MM.1S (cell line): ENCODE measurements around the gene POFUT1.
"Not testable (repeated sequence)": the region's sequence is repeated elsewhere in the genome, so short reads cannot be mapped to it uniquely, and the experiment has no call there.

ENCODE experiments used
- DNase-seq: peaks from one replicate; pipeline ENCODE4 v3.0.0-alpha.2; 2015
- H2AFZ ChIP-seq: fragments of 300-600 bp; sonication (generic); 2 replicates; pipeline ENCODE4 v1.6.0; 2016; ENCODE audit warnings: antibody characterized with exemption, low read length
- H3F3A ChIP-seq: fragments of 300-600 bp; sonication (generic); 2 replicates; pipeline ENCODE4 v1.6.1; 2016; ENCODE audit warnings: mild to moderate bottlenecking, antibody characterized with exemption, low read length, moderate library complexity, mixed read lengths; ENCODE audit not compliant: insufficient read depth
- H3K27ac ChIP-seq: fragments of 300-600 bp; sonication (generic); 2 replicates; pipeline ENCODE4 v1.5.1; 2016; ENCODE audit warnings: mild to moderate bottlenecking, low read length
- H3K27me3 ChIP-seq: fragments of 300-600 bp; sonication (generic); replicated peaks from 2 replicates; pipeline ENCODE4 v1.6.0; 2016; ENCODE audit warnings: low read length; ENCODE audit not compliant: insufficient read depth
- H3K36me3 ChIP-seq: fragments of 300-600 bp; sonication (generic); replicated peaks from 2 replicates; pipeline ENCODE4 v1.6.1; 2016; ENCODE audit warnings: mild to moderate bottlenecking, low read length, mixed read lengths; ENCODE audit not compliant: insufficient read depth
- H3K4me1 ChIP-seq: fragments of 300-600 bp; sonication (generic); 2 replicates; pipeline ENCODE4 v1.6.1; 2016; ENCODE audit warnings: low read length, mixed read lengths
- H3K4me2 ChIP-seq: fragments of 300-600 bp; sonication (generic); 2 replicates; pipeline ENCODE4 v1.6.0; 2016; ENCODE audit warnings: low read depth, low read length
- H3K4me3 ChIP-seq: fragments of 300-600 bp; sonication (generic); 2 replicates; pipeline ENCODE4 v1.5.1; 2016; ENCODE audit warnings: low read length, mixed read lengths
- H3K79me2 ChIP-seq: fragments of 300-600 bp; sonication (generic); 2 replicates; pipeline ENCODE4 v1.6.1; 2016; ENCODE audit warnings: mixed run types, low read length, mixed read lengths
- H3K9ac ChIP-seq: fragments of 300-600 bp; sonication (generic); 2 replicates; pipeline ENCODE4 v1.6.1; 2016; ENCODE audit warnings: low read length, mixed read lengths
- H3K9me2 ChIP-seq: fragments of 300-600 bp; sonication (generic); replicated peaks from 2 replicates; pipeline ENCODE4 v1.6.1; 2016; ENCODE audit warnings: mild to moderate bottlenecking, low read length, mixed read lengths; ENCODE audit not compliant: insufficient read depth
- H3K9me3 ChIP-seq: fragments of 300-600 bp; sonication (generic); replicated peaks from 2 replicates; pipeline ENCODE4 v1.6.1; 2016; ENCODE audit warnings: mild to moderate bottlenecking, low read length, mixed read lengths; ENCODE audit not compliant: insufficient read depth
- H4K20me1 ChIP-seq: fragments of 300-600 bp; sonication (generic); 2 replicates; pipeline ENCODE4 v1.6.1; 2016; ENCODE audit warnings: mild to moderate bottlenecking, low read length, moderate library complexity, mixed read lengths; ENCODE audit not compliant: insufficient read depth
- EZH2 ChIP-seq: fragments of 300-600 bp; sonication (generic); optimal IDR thresholded peaks from 2 replicates; pipeline ENCODE3; 2017; ENCODE audit warnings: low read depth, mild to moderate bottlenecking, antibody characterized with exemption, low read length, mixed read lengths
- EZH2phosphoT487 ChIP-seq: fragments of 300-600 bp; sonication (generic); IDR thresholded peaks from 2 replicates; pipeline ENCODE4 v1.6.1; 2018; ENCODE audit warnings: antibody characterized with exemption, low read length
- TF ChIP-seq, protein P1 (sequence below): fragments of 300-600 bp; sonication (generic); IDR thresholded peaks from 2 replicates; pipeline ENCODE4 v1.5.1; 2016; ENCODE audit warnings: antibody characterized with exemption, low read length, mixed read lengths

POFUT1 gene

GRCh38 chr20:32195581-32195980 lies 12.1 kb upstream of the POFUT1 start:
- H3K4me2 ChIP-seq, result no peak overlapping the region
- no peaks in the 10 kb centered on the region for H3K27me3 ChIP-seq
- no peak overlapping the region for H2AFZ ChIP-seq
- no peaks in the 10 kb centered on the region for H3F3A ChIP-seq
- H3K4me1 ChIP-seq, result no peaks in the 10 kb centered on the region
- peaks cover 30% of the 10 kb centered on the region for H3K79me2 ChIP-seq
- no peaks in the 10 kb centered on the region; the same call in 1 of the 2 replicates for H4K20me1 ChIP-seq
- H3K9ac ChIP-seq, result no peak overlapping the region
- H3K36me3 ChIP-seq, result peaks cover 6% of the 10 kb centered on the region
- DNase-seq, result no peak
- no peaks in the 10 kb centered on the region for H3K9me2 ChIP-seq
- no peaks in the 10 kb centered on the region for H3K9me3 ChIP-seq
- H3K27ac ChIP-seq, result no peak overlapping the region
- TF ChIP-seq EZH2phosphoT487 (no peak), EZH2 (no peak)
- TF ChIP-seq, protein P1, sequence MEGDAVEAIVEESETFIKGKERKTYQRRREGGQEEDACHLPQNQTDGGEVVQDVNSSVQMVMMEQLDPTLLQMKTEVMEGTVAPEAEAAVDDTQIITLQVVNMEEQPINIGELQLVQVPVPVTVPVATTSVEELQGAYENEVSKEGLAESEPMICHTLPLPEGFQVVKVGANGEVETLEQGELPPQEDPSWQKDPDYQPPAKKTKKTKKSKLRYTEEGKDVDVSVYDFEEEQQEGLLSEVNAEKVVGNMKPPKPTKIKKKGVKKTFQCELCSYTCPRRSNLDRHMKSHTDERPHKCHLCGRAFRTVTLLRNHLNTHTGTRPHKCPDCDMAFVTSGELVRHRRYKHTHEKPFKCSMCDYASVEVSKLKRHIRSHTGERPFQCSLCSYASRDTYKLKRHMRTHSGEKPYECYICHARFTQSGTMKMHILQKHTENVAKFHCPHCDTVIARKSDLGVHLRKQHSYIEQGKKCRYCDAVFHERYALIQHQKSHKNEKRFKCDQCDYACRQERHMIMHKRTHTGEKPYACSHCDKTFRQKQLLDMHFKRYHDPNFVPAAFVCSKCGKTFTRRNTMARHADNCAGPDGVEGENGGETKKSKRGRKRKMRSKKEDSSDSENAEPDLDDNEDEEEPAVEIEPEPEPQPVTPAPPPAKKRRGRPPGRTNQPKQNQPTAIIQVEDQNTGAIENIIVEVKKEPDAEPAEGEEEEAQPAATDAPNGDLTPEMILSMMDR, result no peak
- no peak overlapping the region for H3K4me3 ChIP-seq

DNA sequence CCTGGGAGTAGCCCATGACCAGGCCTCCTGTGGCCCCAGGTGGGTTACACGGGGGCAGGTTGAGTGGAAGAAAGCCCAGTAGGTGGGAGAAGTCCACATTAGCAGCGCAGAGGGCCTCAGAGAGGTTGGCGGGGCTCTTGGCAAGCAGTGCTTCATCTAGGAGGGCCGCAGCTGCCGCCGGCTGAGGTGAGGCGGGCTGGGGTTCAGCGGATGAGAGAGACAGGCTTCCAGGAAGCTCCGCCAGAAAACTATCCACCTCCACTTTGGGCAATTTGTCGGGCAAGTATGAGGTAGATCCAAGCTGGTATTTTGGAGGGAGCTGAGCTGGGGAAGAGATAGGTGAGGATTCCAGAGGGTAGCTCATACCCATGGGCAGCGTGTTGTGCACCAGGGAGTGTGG lies 11.1 kb upstream of the POFUT1 start:
- H3K9ac ChIP-seq, H3K4me2 ChIP-seq, H3K36me3 ChIP-seq, H3K27me3 ChIP-seq, H3K4me1 ChIP-seq, H3K9me3 ChIP-seq, DNase-seq, H3K9me2 ChIP-seq, H3K4me3 ChIP-seq, H4K20me1 ChIP-seq, H2AFZ ChIP-seq, H3F3A ChIP-seq, H3K27ac ChIP-seq: not testable (repeated sequence)
- peaks cover 40% of the 10 kb centered on the region for H3K79me2 ChIP-seq

GRCh38 chr20:32197136-32197535 lies 10.5 kb upstream of the POFUT1 start:
- not testable (repeated sequence) for H3K9me3 ChIP-seq, H3K4me3 ChIP-seq, H3K27me3 ChIP-seq, DNase-seq, H3K9ac ChIP-seq, H3K4me1 ChIP-seq, H3K4me2 ChIP-seq, H3K9me2 ChIP-seq, H4K20me1 ChIP-seq, H3F3A ChIP-seq, H2AFZ ChIP-seq, H3K27ac ChIP-seq, H3K36me3 ChIP-seq
- H3K79me2 ChIP-seq, result peaks cover 45% of the 10 kb centered on the region

- Histone ChIP-seq H3K4me2 (no peak overlapping the region), H4K20me1 (peaks cover under 1% of the 10 kb centered on the region; the same call in 1 of the 2 replicates)
- TF ChIP-seq EZH2 (no peak), EZH2phosphoT487 (no peak)
- TF ChIP-seq, protein P1, result no peak
These were observed 8.7 kb upstream of the POFUT1 start for GRCh38 chr20:32199006-32199405.

More at GRCh38 chr20:32199006-32199405, 8.7 kb upstream of the POFUT1 start:
- H3K9ac ChIP-seq, result no peak overlapping the region
- DNase-seq, result no peak
- no peak overlapping the region for H3K4me3 ChIP-seq
- no peaks in the 10 kb centered on the region for H3K4me1 ChIP-seq
- no peaks in the 10 kb centered on the region for H3F3A ChIP-seq
- H2AFZ ChIP-seq, result no peak overlapping the region
- no peak overlapping the region for H3K27ac ChIP-seq
- no peaks in the 10 kb centered on the region for H3K9me3 ChIP-seq
- H3K27me3 ChIP-seq, result no peaks in the 10 kb centered on the region
- H3K9me2 ChIP-seq, result no peaks in the 10 kb centered on the region
- H3K36me3 ChIP-seq, result peaks cover 9% of the 10 kb centered on the region
- peaks cover 64% of the 10 kb centered on the region for H3K79me2 ChIP-seq
